ENCODE results near the gene SLC9C1.
A peak's percentile ranks its signal among the peaks of the same experiment; 100 is the strongest.
"Not testable (repeated sequence)": the region's sequence is repeated elsewhere in the genome, so short reads cannot be mapped to it uniquely, and the experiment has no call there.

SLC9C1 gene

GRCh38 chr3:112187300-112187699 is 106.7 kb downstream of the SLC9C1 start:
- DNase-seq (ENCODE audit: low read depth), result no peak

DNA sequence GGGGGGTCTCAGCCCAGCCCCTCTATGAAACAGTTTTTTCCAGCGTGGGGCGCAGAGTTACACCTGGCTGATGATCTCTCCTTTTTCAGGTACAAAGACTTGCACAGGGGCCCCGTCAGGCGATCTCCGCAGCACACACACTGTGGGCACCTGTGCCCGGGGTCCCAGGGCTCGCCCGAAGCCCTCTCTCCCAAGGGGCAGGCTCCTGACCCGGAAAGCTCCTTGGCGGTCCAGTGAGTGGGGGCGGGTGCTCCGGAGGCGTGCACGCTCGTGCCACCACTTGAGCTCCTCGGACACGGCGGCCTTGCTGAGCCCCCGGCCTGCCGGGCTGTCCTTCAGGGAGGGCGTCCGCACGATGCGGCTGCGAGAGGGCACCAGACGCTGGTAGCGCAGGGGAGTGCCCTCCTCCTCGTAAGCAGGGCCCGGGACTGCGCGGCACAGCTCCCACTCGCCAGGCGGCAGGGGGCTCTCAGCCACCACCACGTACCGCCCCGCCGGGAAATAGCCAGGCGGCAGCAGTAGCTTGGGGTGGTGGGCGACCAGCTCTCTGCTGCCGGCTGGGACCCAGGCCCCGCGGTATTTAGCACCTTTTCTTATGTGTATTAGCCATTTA is 108.5 kb downstream of the SLC9C1 start:
- DNase-seq (ENCODE audit: low read depth), result not testable (repeated sequence)

GRCh38 chr3:112175646-112176045 is 118.4 kb downstream of the SLC9C1 start:
- DNase-seq (ENCODE audit: low read depth), result no peak

DNA sequence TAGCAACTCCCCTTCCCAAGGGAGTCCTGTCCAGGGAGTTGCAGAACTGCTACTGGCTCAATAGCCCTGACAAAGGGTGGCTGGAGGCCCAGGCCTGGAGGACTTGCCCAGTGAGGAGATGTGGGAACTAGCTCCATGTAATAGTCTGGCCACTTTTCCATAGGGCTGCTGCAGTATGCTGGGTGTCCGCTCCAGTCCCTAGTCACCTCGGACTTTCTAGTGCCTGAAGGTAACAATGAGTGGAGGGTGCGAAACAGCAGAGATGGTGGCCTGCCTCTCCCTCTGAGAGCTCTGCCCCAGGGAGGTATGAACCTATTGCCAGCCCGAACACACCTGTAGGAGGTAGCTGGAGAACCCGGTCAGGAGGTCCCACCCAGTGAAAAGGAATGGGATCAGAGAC is 119.0 kb downstream of the SLC9C1 start:
- DNase-seq (ENCODE audit: low read depth), result no peak

DNA sequence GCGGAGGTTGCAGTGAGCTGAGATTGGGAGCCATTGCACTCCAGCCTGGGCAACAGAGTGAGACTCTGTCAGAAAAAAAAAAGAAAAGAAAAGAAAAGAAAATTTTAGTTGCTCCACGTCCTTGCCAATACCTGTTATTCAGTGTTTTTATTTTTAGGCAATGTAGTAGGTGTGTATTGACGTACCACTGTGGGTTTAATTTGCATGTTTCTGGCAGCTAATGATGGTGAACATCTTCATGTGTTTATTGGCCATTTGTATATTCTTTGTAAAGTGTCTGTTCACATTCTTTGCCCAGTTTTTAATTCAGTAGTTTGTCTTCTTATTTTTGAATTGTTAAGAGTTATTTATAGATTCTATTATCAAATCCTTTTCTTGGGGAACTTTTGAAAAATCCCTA is 122.9 kb downstream of the SLC9C1 start:
- DNase-seq (ENCODE audit: low read depth), result no peak

GRCh38 chr3:112170046-112170445 is 124.0 kb downstream of the SLC9C1 start:
- no peak for DNase-seq (ENCODE audit: low read depth)

GRCh38 chr3:112167758-112168157 is 126.3 kb downstream of the SLC9C1 start:
- DNase-seq (ENCODE audit: low read depth), result no peak

DNA sequence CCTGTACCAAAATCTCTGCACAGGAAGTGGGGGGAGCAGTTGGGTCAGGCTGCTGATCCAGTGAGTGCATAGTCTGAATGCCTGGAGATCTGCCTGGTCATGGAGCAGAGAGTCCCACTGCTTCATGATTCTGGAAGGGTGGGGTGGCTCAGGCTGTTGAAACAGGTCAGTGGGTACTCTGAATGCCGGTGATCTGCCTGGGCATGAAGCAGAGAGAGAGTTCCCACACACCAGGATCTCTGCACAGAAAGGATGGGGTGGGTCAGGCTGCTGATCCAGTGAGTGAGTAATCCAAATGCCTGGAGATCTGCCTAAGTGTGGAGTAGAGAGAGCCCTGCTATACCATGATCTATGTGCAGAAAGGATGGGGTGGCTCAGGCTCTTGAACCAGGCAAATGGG is 144.9 kb downstream of the SLC9C1 start:
- DNase-seq (ENCODE audit: low read depth), result no peak

DNA sequence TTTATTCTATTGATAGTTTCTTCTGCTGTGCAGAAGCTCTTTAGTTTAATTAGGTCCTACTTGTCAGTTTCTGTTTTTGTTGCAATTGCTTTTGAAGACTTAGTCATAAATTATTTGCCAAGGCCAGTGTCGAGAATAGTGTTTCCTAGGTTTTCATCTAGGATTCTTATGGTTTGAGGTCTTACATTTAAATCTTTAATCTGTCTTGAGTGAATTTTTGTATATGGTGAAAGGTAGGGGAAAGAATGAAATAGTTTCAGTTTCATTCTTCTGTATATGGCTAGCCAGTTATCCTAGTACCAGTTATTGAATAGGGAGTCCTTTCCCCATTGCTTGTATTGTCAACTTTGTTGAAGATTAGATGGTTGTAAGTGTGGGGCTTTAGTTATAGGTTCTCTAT is 150.3 kb downstream of the SLC9C1 start:
- DNase-seq (ENCODE audit: low read depth), result no peak

GRCh38 chr3:112143251-112143650 is 150.8 kb downstream of the SLC9C1 start:
- no peak for DNase-seq (ENCODE audit: low read depth)

GRCh38 chr3:112141293-112141692 is 152.7 kb downstream of the SLC9C1 start:
- no peak for DNase-seq (ENCODE audit: low read depth)

GRCh38 chr3:112140584-112140983 is 153.4 kb downstream of the SLC9C1 start:
- no peak for DNase-seq (ENCODE audit: low read depth)

- no peak for DNase-seq (ENCODE audit: low read depth)
These were observed 155.6 kb downstream of the SLC9C1 start for GRCh38 chr3:112138219-112138969.

DNA sequence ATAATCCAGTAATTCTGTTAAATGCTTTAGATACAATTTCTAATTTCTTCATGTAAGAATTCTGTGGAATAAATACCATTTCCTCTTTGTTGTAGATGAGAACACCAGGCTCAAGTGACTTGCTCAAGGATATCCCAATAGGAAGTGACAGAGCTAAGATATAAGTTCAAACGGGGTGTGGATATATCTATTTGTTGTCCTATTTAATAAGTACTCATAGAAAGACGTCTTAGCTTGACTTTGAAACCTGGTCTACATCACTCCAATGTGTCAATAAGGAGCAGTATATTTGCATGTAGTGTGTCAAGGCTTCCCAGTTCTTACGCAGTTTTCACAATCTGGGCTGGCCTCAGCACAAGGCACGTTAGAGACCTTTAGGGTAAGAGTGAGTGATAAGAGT is 156.2 kb downstream of the SLC9C1 start:
- DNase-seq (ENCODE audit: low read depth), result no peak

- no peak for DNase-seq (ENCODE audit: low read depth)
These were observed 156.9 kb downstream of the SLC9C1 start for GRCh38 chr3:112136959-112137693.

GRCh38 chr3:112136046-112136445 is 158.0 kb downstream of the SLC9C1 start:
- no peak for DNase-seq (ENCODE audit: low read depth)

DNA sequence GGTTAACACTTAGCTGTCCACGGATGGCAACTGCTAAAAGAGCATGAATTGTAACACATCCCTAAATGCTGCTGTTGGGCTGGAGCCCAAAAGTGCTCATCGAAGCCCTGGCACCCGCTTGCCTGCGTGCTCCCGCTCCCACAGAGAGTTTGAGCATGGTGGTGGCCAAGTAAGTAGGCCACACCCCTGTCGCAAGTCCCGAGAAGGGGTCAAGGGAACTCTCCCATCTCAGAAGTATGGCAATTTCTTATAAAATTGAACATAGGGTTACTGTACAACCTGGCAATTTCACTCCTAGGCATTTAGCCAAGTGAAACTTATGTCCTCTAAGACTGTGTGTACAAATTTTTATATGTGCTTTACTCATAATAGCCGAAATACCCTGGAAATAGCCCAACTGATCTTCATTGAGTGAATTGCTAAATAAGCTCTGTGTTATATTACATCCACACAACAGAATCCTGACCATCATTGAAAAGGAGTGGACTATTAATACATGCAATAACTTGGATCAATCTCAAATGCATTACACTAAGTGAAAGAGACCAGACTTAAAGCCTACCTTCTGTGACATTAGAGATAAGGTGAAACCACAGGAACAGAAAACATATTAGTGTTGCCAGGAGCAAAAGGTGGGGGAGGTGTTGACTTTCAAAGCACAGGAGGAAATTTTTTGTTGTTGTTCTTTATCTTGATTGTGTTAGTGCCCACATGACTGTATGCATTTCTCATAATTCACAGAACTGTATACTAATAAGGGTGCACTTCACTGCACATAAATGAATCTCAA is 159.5 kb downstream of the SLC9C1 start:
- no peak for DNase-seq (ENCODE audit: low read depth)

DNA sequence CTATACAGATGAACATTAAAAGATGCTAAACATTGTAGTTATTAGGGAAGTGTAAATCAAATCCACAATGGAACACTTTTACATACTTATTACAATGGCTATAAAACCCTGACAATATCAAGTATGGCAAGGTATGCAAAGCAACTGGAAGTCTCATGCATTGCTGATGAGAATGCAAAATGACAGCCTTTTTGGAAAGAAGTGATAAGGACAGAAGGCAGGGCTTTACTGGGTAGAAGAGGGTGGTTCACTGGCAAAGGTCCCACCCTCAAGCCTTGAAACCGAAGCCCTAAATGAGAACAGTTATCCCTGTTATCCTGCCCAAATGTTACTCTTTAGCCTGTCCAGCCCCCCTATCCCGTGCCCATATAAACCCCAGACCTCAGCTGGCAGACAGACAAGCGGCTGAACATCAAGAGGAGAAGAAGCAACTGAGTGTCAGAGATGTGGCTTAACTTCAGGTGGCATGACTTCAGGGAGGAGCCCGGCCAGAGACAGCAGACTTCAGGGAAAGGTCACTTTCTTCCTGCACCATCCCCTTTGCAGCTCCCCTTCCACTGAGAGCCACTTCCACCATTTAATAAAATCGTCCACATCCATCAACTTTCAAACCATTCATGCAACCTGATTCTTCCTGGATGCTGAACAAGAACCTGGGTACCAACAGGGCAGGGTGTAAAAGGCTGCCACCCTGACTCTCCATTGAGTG is 160.2 kb downstream of the SLC9C1 start:
- no peak for DNase-seq (ENCODE audit: low read depth)

DNA sequence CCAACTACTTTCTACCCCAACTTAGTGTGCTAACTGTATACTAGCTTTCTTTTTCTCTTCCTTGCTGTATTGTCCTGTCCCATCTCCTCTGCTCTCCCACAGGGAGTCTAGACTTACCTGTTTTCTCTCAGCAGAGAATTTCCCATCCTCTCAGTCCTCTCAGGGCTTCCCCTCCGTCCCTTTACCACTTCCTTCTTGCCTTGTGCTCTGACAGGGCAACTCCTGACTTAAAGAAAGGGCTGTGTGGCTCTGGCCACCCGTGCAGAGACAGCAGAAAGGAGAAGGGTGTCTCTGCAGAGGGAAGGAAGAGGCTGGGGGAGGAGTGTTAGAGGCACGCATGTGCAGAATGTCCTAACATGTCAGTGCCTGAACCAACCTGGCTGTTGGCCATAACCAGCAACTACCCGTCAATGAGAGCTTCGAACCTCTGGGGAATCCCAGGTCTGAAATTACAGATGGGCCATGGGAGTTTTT is 161.0 kb downstream of the SLC9C1 start, which contains the start of gene GCSAM:
GCSAM (minus strand) TSS at position 274 of the 474 bp plus-strand sequence; CDS start at position 146, 128 bp downstream.
- DNase-seq (ENCODE audit: low read depth), result peak; percentile 35

DNA sequence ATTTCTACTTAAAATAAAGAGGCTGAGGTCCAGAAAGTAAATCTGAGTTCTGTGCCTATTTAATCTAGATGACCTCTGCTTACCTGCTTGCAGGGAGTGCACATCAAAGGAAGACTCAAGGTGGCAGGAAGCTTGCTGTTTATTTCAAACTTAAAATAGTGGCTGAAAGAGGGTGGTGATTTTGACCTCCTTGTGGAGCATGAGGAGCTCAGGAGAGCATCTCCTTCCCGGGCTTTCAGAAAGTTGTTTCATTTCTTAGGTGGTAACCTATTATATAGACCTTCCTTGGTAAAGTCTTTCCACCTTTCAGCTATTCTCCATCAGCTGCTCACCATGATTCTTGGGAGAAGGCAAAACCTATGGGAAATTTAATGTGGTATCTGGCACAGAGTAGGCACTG is 161.5 kb downstream of the SLC9C1 start:
- DNase-seq (ENCODE audit: low read depth), result no peak

DNA sequence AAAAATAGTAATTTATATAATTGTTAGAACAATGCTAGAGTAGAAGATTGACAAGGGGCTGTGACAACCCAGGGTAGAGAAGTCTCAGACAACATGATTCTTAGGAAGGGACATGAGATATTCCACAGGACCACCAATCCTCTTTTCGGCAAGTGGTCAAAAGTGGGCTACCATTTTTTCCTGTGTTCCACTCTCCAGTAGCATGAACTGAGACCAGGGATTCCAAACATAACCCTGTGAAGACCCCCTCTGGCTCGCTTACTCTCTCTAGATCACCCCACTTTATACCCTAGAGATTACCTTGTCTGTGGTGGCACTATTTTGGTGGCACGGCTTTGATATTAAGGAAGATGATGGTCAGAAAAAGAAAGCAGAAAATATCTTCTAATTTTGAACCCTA is 161.9 kb downstream of the SLC9C1 start:
- DNase-seq (ENCODE audit: low read depth), result no peak

Data from activated T-cell treated with anti-CD3 and anti-CD28 coated beads for 1 hour (primary cell).